ENCODE results near the gene DLG1.
"Not testable (repeated sequence)": the region's sequence is repeated elsewhere in the genome, so short reads cannot be mapped to it uniquely, and the experiment has no call there.

The DLG1 gene

GRCh38 chr3:197226179-197226578 lies 72.2 kb downstream of the DLG1 start:
- Mint-ChIP-seq H3K27ac (no peak overlapping the region), H3K4me1 (peaks cover 34% of the 10 kb centered on the region), H3K4me3 (no peak overlapping the region), H3K9me3 (no peaks in the 10 kb centered on the region), H3K27me3 (no peaks in the 10 kb centered on the region)
- no peak for ATAC-seq
- DNase-seq = no peak

GRCh38 chr3:197225579-197225978 lies 72.8 kb downstream of the DLG1 start:
- H3K4me3 Mint-ChIP-seq = no peak overlapping the region
- no peaks in the 10 kb centered on the region for H3K27me3 Mint-ChIP-seq
- H3K4me1 Mint-ChIP-seq = peaks cover 34% of the 10 kb centered on the region
- H3K27ac Mint-ChIP-seq = no peak overlapping the region
- H3K9me3 Mint-ChIP-seq = no peaks in the 10 kb centered on the region
- no peak for ATAC-seq
- DNase-seq = no peak

GRCh38 chr3:197224034-197224444 lies 74.4 kb downstream of the DLG1 start:
- ATAC-seq (peak; percentile 69), DNase-seq (no peak)
- Mint-ChIP-seq H3K9me3 (no peaks in the 10 kb centered on the region), H3K4me3 (no peak overlapping the region), H3K4me1 (peaks cover 33% of the 10 kb centered on the region), H3K27me3 (no peaks in the 10 kb centered on the region), H3K27ac (no peak overlapping the region)

GRCh38 chr3:197222937-197223370 lies 75.5 kb downstream of the DLG1 start:
- no peaks in the 10 kb centered on the region for H3K9me3 Mint-ChIP-seq
- no peak overlapping the region for H3K27ac Mint-ChIP-seq
- no peak for ATAC-seq

GRCh38 chr3:197219619-197220018 lies 78.8 kb downstream of the DLG1 start:
- Mint-ChIP-seq H3K9me3 (no peaks in the 10 kb centered on the region), H3K27ac (no peak overlapping the region), H3K4me3 (no peak overlapping the region), H3K4me1 (peaks cover 24% of the 10 kb centered on the region), H3K27me3 (no peaks in the 10 kb centered on the region)
- ATAC-seq (no peak), DNase-seq (no peak)

More at GRCh38 chr3:197222937-197223370, 75.5 kb downstream of the DLG1 start:
- DNase-seq = no peak
- peaks cover 22% of the 10 kb centered on the region for H3K4me1 Mint-ChIP-seq
- H3K27me3 Mint-ChIP-seq = no peaks in the 10 kb centered on the region
- no peak overlapping the region for H3K4me3 Mint-ChIP-seq

GRCh38 chr3:197218210-197218609 lies 80.2 kb downstream of the DLG1 start:
- no peak overlapping the region for H3K27ac Mint-ChIP-seq
- ATAC-seq (no peak), DNase-seq (no peak)
- H3K9me3 Mint-ChIP-seq = no peaks in the 10 kb centered on the region
- peaks cover 30% of the 10 kb centered on the region for H3K4me1 Mint-ChIP-seq
- H3K4me3 Mint-ChIP-seq = no peak overlapping the region
- H3K27me3 Mint-ChIP-seq = no peaks in the 10 kb centered on the region

- H3K4me3 Mint-ChIP-seq = no peak overlapping the region
- peaks cover 31% of the 10 kb centered on the region for H3K4me1 Mint-ChIP-seq
- no peak for ATAC-seq
Observed at GRCh38 chr3:197216914-197217313, 81.5 kb downstream of the DLG1 start.

GRCh38 chr3:197216169-197216860 lies 82.1 kb downstream of the DLG1 start:
- no peak for DNase-seq
- H3K27ac Mint-ChIP-seq = peak overlapping the region in 1 of 2 donors; percentile 15
- no peak for ATAC-seq
- peaks cover 4 to 15% of the 10 kb centered on the region in 2 donors for H3K9me3 Mint-ChIP-seq
- no peaks in the 10 kb centered on the region for H3K27me3 Mint-ChIP-seq
- H3K4me3 Mint-ChIP-seq = no peak overlapping the region
- H3K4me1 Mint-ChIP-seq = peaks cover 37% of the 10 kb centered on the region

More at GRCh38 chr3:197216914-197217313, 81.5 kb downstream of the DLG1 start:
- H3K9me3 Mint-ChIP-seq = peaks cover 4 to 9% of the 10 kb centered on the region in 2 donors
- H3K27me3 Mint-ChIP-seq = no peaks in the 10 kb centered on the region
- no peak overlapping the region for H3K27ac Mint-ChIP-seq
- no peak for DNase-seq

- DNase-seq (no peak), ATAC-seq (no peak)
- H3K27ac Mint-ChIP-seq = no peak overlapping the region
- peaks cover 4 to 15% of the 10 kb centered on the region in 2 donors for H3K9me3 Mint-ChIP-seq
- no peaks in the 10 kb centered on the region for H3K27me3 Mint-ChIP-seq
- peaks cover 64% of the 10 kb centered on the region for H3K4me1 Mint-ChIP-seq
- no peak overlapping the region for H3K4me3 Mint-ChIP-seq
Observed at GRCh38 chr3:197212290-197212689, 86.1 kb downstream of the DLG1 start.

- DNase-seq, H3K27ac Mint-ChIP-seq, H3K27me3 Mint-ChIP-seq, H3K4me3 Mint-ChIP-seq, ATAC-seq: not testable (repeated sequence)
- peaks cover 4 to 15% of the 10 kb centered on the region in 2 donors for H3K9me3 Mint-ChIP-seq
- H3K4me1 Mint-ChIP-seq = peaks cover 63% of the 10 kb centered on the region
Observed at GRCh38 chr3:197211698-197212097, 86.7 kb downstream of the DLG1 start.

- no peak for DNase-seq
- H3K27me3 Mint-ChIP-seq = no peaks in the 10 kb centered on the region
- peaks cover 4 to 15% of the 10 kb centered on the region in 2 donors for H3K9me3 Mint-ChIP-seq
- peaks cover 65% of the 10 kb centered on the region for H3K4me1 Mint-ChIP-seq
- H3K27ac Mint-ChIP-seq = peak overlapping the region in 1 of 2 donors; percentile 6
- ATAC-seq = no peak
- no peak overlapping the region for H3K4me3 Mint-ChIP-seq
Observed at GRCh38 chr3:197209366-197210260, 88.8 kb downstream of the DLG1 start.

GRCh38 chr3:197206913-197207312 lies 91.5 kb downstream of the DLG1 start:
- peaks cover 0 to 6% of the 10 kb centered on the region in 2 donors for H3K9me3 Mint-ChIP-seq
- no peak for DNase-seq
- no peak for ATAC-seq
- no peak overlapping the region for H3K27ac Mint-ChIP-seq
- H3K27me3 Mint-ChIP-seq = no peaks in the 10 kb centered on the region
- H3K4me3 Mint-ChIP-seq = no peak overlapping the region
- peaks cover 70% of the 10 kb centered on the region for H3K4me1 Mint-ChIP-seq

- no peak overlapping the region for H3K27ac Mint-ChIP-seq
- no peak overlapping the region for H3K4me3 Mint-ChIP-seq
Observed at GRCh38 chr3:197205675-197206074, 92.7 kb downstream of the DLG1 start.

GRCh38 chr3:197205265-197205664 lies 93.1 kb downstream of the DLG1 start:
- no peaks in the 10 kb centered on the region for H3K27me3 Mint-ChIP-seq
- H3K9me3 Mint-ChIP-seq = no peaks in the 10 kb centered on the region
- no peak for DNase-seq
- no peak overlapping the region for H3K4me3 Mint-ChIP-seq
- H3K4me1 Mint-ChIP-seq = peaks cover 62% of the 10 kb centered on the region
- no peak for ATAC-seq
- no peak overlapping the region for H3K27ac Mint-ChIP-seq

More at GRCh38 chr3:197205675-197206074, 92.7 kb downstream of the DLG1 start:
- Mint-ChIP-seq H3K4me1 (peaks cover 61% of the 10 kb centered on the region), H3K27me3 (no peaks in the 10 kb centered on the region), H3K9me3 (no peaks in the 10 kb centered on the region)
- ATAC-seq (no peak), DNase-seq (no peak)

- no peak overlapping the region for H3K27ac Mint-ChIP-seq
- H3K4me1 Mint-ChIP-seq = peaks cover 57% of the 10 kb centered on the region
- ATAC-seq (no peak), DNase-seq (no peak)
- H3K9me3 Mint-ChIP-seq = no peaks in the 10 kb centered on the region
- H3K4me3 Mint-ChIP-seq = no peak overlapping the region
- no peaks in the 10 kb centered on the region for H3K27me3 Mint-ChIP-seq
Observed at GRCh38 chr3:197204736-197205135, 93.7 kb downstream of the DLG1 start.

- DNase-seq (no peak), ATAC-seq (no peak)
- Mint-ChIP-seq H3K27ac (no peak overlapping the region), H3K4me1 (peaks cover 50% of the 10 kb centered on the region), H3K9me3 (no peaks in the 10 kb centered on the region), H3K27me3 (no peaks in the 10 kb centered on the region), H3K4me3 (no peak overlapping the region)
Observed at GRCh38 chr3:197203714-197204146, 94.7 kb downstream of the DLG1 start.
